GM12878 (cell line): ENCODE data around the gene RBM19.

Experiments used
- CREM ChIP-seq: IDR thresholded peaks from 2 replicates; pipeline ENCODE4 v1.6.1; 2014; ENCODE audit warnings: antibody characterized with exemption, low read depth
- CTCF ChIP-seq, 3 experiments: IDR thresholded peaks in 2 of 3; conservative IDR thresholded peaks in 1 of 3; 2 replicates each; pipeline ENCODE4 v1.5.1; 2011; ENCODE audit warnings: low read depth in 3 of 3, low read length in 3 of 3, mild to moderate bottlenecking in 3 of 3, control low read depth in 2 of 3, moderate library complexity in 2 of 3, inconsistent platforms in 1 of 3, mixed read lengths in 1 of 3; ENCODE audit not compliant: control insufficient read depth in 2 of 3, insufficient read depth in 1 of 3; ENCODE audit errors: extremely low read depth in 1 of 3
- NR2F1 ChIP-seq: fragments of 450-650 bp; conservative IDR thresholded peaks from 2 replicates; pipeline ENCODE4 v1.6.1; 2017; ENCODE audit warnings: mild to moderate bottlenecking
- RAD21 ChIP-seq: IDR thresholded peaks from 2 replicates; pipeline ENCODE4 v1.6.1; 2011; ENCODE audit warnings: mild to moderate bottlenecking, low read depth, low read length, moderate library complexity; ENCODE audit not compliant: insufficient read depth
- SP1 ChIP-seq: IDR thresholded peaks from one replicate; pipeline ENCODE4 v1.6.1; 2011; ENCODE audit warnings: low read depth, low read length

GRCh38 chr12:113840401-113841042 lies 125.6 kb downstream of the RBM19 start:
- TF ChIP-seq CTCF (IDR thresholded peaks at IDR 0.05 in 2 of 3, conservative IDR thresholded peaks at IDR 0.05 in 1 of 3; ENCODE audit: control insufficient read depth in 2 of 3, extremely low read depth in 1 of 3, insufficient read depth in 1 of 3, low read depth in 3 of 3, low read length in 3 of 3): no peak
- TF ChIP-seq CREM: no peak
- no peak for TF ChIP-seq SP1
- no peak for TF ChIP-seq NR2F1
- no peak for TF ChIP-seq RAD21
